GM23338 (cell line): ENCODE results near the gene DFFA. TPM values are rescaled to one million over a fixed set of nuclear protein-coding genes. Genes with fewer than 3 reads are reported as not detected.

Source experiments
- ATAC-seq: fragments of 200-7000 bp; cut with Tn5 transposase; 3 replicates; pipeline ENCODE4 v1.9.1; 2020
- DNase-seq: peaks from one replicate; pipeline ENCODE4 v3.0.0-alpha.2; 2015; ENCODE audit warnings: low spot score
- H2AFZ ChIP-seq: fragments of 200-600 bp; sonication (generic); 2 replicates; pipeline ENCODE4 v1.8.0; 2016; ENCODE audit warnings: antibody characterized with exemption, mild to moderate bottlenecking, moderate library complexity
- H3F3A ChIP-seq: fragments of 200-600 bp; sonication (generic); replicated peaks from 2 replicates; pipeline ENCODE4 v1.8.0; 2017; ENCODE audit warnings: antibody characterized with exemption, mixed run types, low read depth
- H3K27ac ChIP-seq: fragments of 200-600 bp; sonication (generic); 2 replicates; pipeline ENCODE4 v1.6.1; 2016; ENCODE audit warnings: low read depth
- H3K27me3 ChIP-seq: fragments of 200-600 bp; sonication (generic); 2 replicates; pipeline ENCODE4 v1.8.0; 2016; ENCODE audit warnings: mild to moderate bottlenecking, mixed run types, moderate library complexity; ENCODE audit not compliant: insufficient read depth
- H3K36me3 ChIP-seq: fragments of 200-600 bp; sonication (generic); 2 replicates; pipeline ENCODE4 v1.8.0; 2016; ENCODE audit warnings: mild to moderate bottlenecking; ENCODE audit not compliant: insufficient read depth
- H3K4me1 ChIP-seq: fragments of 200-600 bp; sonication (generic); 2 replicates; pipeline ENCODE4 v1.8.0; 2016; ENCODE audit warnings: mild to moderate bottlenecking, moderate library complexity; ENCODE audit not compliant: insufficient read depth
- H3K4me2 ChIP-seq: fragments of 200-600 bp; sonication (generic); 2 replicates; pipeline ENCODE4 v1.7.1; 2017; ENCODE audit warnings: mixed run types
- H3K4me3 ChIP-seq: fragments of 200-600 bp; sonication (generic); 2 replicates; pipeline ENCODE4 v1.6.1; 2016; ENCODE audit warnings: mixed run types
- H3K79me2 ChIP-seq: fragments of 200-600 bp; sonication (generic); replicated peaks from 2 replicates; pipeline ENCODE4 v1.8.0; 2017; ENCODE audit warnings: mild to moderate bottlenecking; ENCODE audit not compliant: insufficient read depth
- H3K9me2 ChIP-seq: fragments of 200-600 bp; sonication (generic); 2 replicates; pipeline ENCODE4 v1.8.0; 2017; ENCODE audit not compliant: insufficient read depth
- H4K20me1 ChIP-seq: fragments of 200-600 bp; sonication (generic); replicated peaks from 2 replicates; pipeline ENCODE4 v1.8.0; 2017; ENCODE audit warnings: mild to moderate bottlenecking; ENCODE audit not compliant: insufficient read depth
- H3K27ac Mint-ChIP-seq: 2 replicates; pipeline ENCODE4 v1.8.0; 2020; ENCODE audit warnings: inconsistent platforms, mild to moderate bottlenecking, moderate library complexity, mixed read lengths
- H3K27me3 Mint-ChIP-seq: 3 replicates; pipeline ENCODE4 v1.8.0; 2022; ENCODE audit warnings: low read depth, mild to moderate bottlenecking, moderate library complexity, mixed read lengths, inconsistent platforms; ENCODE audit not compliant: insufficient read depth, poor library complexity
- H3K36me3 Mint-ChIP-seq: 3 replicates; pipeline ENCODE4 v1.8.0; 2021; ENCODE audit warnings: low read depth, mild to moderate bottlenecking, inconsistent platforms, moderate library complexity, mixed read lengths
- H3K4me1 Mint-ChIP-seq: 3 replicates; pipeline ENCODE4 v1.8.0; 2020; ENCODE audit warnings: mild to moderate bottlenecking, inconsistent platforms, mixed read lengths
- H3K4me3 Mint-ChIP-seq: 3 replicates; pipeline ENCODE4 v1.8.0; 2021; ENCODE audit warnings: moderate library complexity, mild to moderate bottlenecking, inconsistent platforms, mixed read lengths
- H3K9me3 Mint-ChIP-seq: 3 replicates; pipeline ENCODE4 v1.8.0; 2020; ENCODE audit warnings: moderate library complexity, mild to moderate bottlenecking, inconsistent platforms, mixed read lengths
- CREB1 ChIP-seq: fragments of 250-450 bp; sonication (Bioruptor Pico); IDR thresholded peaks from 2 replicates; pipeline ENCODE4 v1.5.0; 2020; ENCODE audit warnings: low read depth, mild to moderate bottlenecking, moderate library complexity
- ETS1 ChIP-seq: IDR thresholded peaks from 2 replicates; pipeline ENCODE4 v1.6.1; 2016; ENCODE audit warnings: antibody characterized with exemption
- EZH2 ChIP-seq: fragments of 200-600 bp; sonication (generic); IDR thresholded peaks from one replicate; pipeline ENCODE4 v1.8.0; 2017; ENCODE audit warnings: antibody characterized with exemption, mild to moderate bottlenecking, low read depth; ENCODE audit not compliant: unreplicated experiment
- EZH2phosphoT487 ChIP-seq: fragments of 200-600 bp; sonication (generic); IDR thresholded peaks from one replicate; pipeline ENCODE4 v1.8.1; 2018; ENCODE audit warnings: antibody characterized with exemption; ENCODE audit not compliant: unreplicated experiment
- JUNB ChIP-seq: IDR thresholded peaks from one replicate; pipeline ENCODE4 v1.6.1; 2016; ENCODE audit warnings: antibody characterized with exemption; ENCODE audit not compliant: unreplicated experiment
- NANOG ChIP-seq: IDR thresholded peaks from 2 replicates; pipeline ENCODE4 v1.6.1; 2016; ENCODE audit warnings: antibody characterized with exemption, borderline replicate concordance
- POLR2AphosphoS5 ChIP-seq: IDR thresholded peaks from 2 replicates; pipeline ENCODE4 v1.6.1; 2016; ENCODE audit warnings: antibody characterized with exemption, low read depth
- REST ChIP-seq: IDR thresholded peaks from one replicate; pipeline ENCODE4 v1.6.1; 2018; ENCODE audit warnings: antibody characterized with exemption; ENCODE audit not compliant: unreplicated experiment
- STAT1 ChIP-seq: IDR thresholded peaks from one replicate; pipeline ENCODE4 v1.6.1; 2016; ENCODE audit warnings: antibody characterized with exemption; ENCODE audit not compliant: unreplicated experiment
- ZNF114 ChIP-seq: fragments of 250-450 bp; sonication (Bioruptor Pico); IDR thresholded peaks from 2 replicates; pipeline ENCODE4 v1.5.0; 2020; ENCODE audit warnings: mild to moderate bottlenecking, moderate library complexity
- ZNF331 ChIP-seq: fragments of 250-450 bp; sonication (Bioruptor Pico); IDR thresholded peaks from 2 replicates; pipeline ENCODE4 v1.5.0; 2020; ENCODE audit warnings: low read depth, mild to moderate bottlenecking, moderate library complexity
- polyA plus RNA-seq: library from polyadenylated mRNA; unstranded; fragments of >200 nt; fragmentation: Nextera tagmentation; extraction: Ambion mirVana; gene quantifications from 2 replicates; pipeline ENCODE4 v1.2.1, GENCODE V29; 2016
- total RNA-seq: library from RNA; depleted of rRNA; stranded (reverse); fragments of >200 nt; shearing (Covaris generic); gene quantifications from 2 replicates; pipeline ENCODE4 v1.2.3, GENCODE V29; 2014
- TF ChIP-seq, protein P1 (sequence below), 2 experiments: fragments of 200-600 bp in 1 of 2; sonication (generic) in 1 of 2; conservative IDR thresholded peaks; 2 replicates each; pipeline versions ENCODE4 v1.5.1 to v1.6.1; 2016 to 2017; ENCODE audit warnings: antibody characterized with exemption in 2 of 2, low read depth in 2 of 2, mild to moderate bottlenecking in 2 of 2, moderate library complexity in 1 of 2
- TF ChIP-seq, protein P2 (sequence below): fragments of 250-450 bp; sonication (Bioruptor Pico); IDR thresholded peaks from 2 replicates; pipeline ENCODE4 v1.5.0; 2020; ENCODE audit warnings: mild to moderate bottlenecking, moderate library complexity

DFFA gene
- total and polyA plus RNA-seq, 2 experiments from 2014 or later: 65.2 to 82.0 TPM

- Mint-ChIP-seq H3K4me3 (no peak overlapping the region), H3K36me3 (no peaks in the 10 kb centered on the region), H3K4me1 (peaks cover 13% of the 10 kb centered on the region), H3K9me3 (no peaks in the 10 kb centered on the region), H3K27ac (no peak overlapping the region), H3K27me3 (peaks cover 3% of the 10 kb centered on the region)
- ATAC-seq: no peak
- no peaks in the 10 kb centered on the region for H3K9me2 ChIP-seq
- no peak for DNase-seq
- H4K20me1 ChIP-seq: peaks cover 21% of the 10 kb centered on the region
- no peak overlapping the region for H3K4me3 ChIP-seq
- H3K36me3 ChIP-seq: no peaks in the 10 kb centered on the region
- peaks cover 11% of the 10 kb centered on the region for H3K4me1 ChIP-seq
- TF ChIP-seq, protein P1, sequence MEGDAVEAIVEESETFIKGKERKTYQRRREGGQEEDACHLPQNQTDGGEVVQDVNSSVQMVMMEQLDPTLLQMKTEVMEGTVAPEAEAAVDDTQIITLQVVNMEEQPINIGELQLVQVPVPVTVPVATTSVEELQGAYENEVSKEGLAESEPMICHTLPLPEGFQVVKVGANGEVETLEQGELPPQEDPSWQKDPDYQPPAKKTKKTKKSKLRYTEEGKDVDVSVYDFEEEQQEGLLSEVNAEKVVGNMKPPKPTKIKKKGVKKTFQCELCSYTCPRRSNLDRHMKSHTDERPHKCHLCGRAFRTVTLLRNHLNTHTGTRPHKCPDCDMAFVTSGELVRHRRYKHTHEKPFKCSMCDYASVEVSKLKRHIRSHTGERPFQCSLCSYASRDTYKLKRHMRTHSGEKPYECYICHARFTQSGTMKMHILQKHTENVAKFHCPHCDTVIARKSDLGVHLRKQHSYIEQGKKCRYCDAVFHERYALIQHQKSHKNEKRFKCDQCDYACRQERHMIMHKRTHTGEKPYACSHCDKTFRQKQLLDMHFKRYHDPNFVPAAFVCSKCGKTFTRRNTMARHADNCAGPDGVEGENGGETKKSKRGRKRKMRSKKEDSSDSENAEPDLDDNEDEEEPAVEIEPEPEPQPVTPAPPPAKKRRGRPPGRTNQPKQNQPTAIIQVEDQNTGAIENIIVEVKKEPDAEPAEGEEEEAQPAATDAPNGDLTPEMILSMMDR (conservative IDR thresholded peaks at IDR 0.05; ENCODE audit: low read depth in 2 of 2): no peak
- no peak for TF ChIP-seq ZNF114 (CRISPR knock-in tag)
- TF ChIP-seq REST: no peak
- no peak for TF ChIP-seq CREB1 (CRISPR knock-in tag)
- TF ChIP-seq STAT1: no peak
- TF ChIP-seq, protein P2, sequence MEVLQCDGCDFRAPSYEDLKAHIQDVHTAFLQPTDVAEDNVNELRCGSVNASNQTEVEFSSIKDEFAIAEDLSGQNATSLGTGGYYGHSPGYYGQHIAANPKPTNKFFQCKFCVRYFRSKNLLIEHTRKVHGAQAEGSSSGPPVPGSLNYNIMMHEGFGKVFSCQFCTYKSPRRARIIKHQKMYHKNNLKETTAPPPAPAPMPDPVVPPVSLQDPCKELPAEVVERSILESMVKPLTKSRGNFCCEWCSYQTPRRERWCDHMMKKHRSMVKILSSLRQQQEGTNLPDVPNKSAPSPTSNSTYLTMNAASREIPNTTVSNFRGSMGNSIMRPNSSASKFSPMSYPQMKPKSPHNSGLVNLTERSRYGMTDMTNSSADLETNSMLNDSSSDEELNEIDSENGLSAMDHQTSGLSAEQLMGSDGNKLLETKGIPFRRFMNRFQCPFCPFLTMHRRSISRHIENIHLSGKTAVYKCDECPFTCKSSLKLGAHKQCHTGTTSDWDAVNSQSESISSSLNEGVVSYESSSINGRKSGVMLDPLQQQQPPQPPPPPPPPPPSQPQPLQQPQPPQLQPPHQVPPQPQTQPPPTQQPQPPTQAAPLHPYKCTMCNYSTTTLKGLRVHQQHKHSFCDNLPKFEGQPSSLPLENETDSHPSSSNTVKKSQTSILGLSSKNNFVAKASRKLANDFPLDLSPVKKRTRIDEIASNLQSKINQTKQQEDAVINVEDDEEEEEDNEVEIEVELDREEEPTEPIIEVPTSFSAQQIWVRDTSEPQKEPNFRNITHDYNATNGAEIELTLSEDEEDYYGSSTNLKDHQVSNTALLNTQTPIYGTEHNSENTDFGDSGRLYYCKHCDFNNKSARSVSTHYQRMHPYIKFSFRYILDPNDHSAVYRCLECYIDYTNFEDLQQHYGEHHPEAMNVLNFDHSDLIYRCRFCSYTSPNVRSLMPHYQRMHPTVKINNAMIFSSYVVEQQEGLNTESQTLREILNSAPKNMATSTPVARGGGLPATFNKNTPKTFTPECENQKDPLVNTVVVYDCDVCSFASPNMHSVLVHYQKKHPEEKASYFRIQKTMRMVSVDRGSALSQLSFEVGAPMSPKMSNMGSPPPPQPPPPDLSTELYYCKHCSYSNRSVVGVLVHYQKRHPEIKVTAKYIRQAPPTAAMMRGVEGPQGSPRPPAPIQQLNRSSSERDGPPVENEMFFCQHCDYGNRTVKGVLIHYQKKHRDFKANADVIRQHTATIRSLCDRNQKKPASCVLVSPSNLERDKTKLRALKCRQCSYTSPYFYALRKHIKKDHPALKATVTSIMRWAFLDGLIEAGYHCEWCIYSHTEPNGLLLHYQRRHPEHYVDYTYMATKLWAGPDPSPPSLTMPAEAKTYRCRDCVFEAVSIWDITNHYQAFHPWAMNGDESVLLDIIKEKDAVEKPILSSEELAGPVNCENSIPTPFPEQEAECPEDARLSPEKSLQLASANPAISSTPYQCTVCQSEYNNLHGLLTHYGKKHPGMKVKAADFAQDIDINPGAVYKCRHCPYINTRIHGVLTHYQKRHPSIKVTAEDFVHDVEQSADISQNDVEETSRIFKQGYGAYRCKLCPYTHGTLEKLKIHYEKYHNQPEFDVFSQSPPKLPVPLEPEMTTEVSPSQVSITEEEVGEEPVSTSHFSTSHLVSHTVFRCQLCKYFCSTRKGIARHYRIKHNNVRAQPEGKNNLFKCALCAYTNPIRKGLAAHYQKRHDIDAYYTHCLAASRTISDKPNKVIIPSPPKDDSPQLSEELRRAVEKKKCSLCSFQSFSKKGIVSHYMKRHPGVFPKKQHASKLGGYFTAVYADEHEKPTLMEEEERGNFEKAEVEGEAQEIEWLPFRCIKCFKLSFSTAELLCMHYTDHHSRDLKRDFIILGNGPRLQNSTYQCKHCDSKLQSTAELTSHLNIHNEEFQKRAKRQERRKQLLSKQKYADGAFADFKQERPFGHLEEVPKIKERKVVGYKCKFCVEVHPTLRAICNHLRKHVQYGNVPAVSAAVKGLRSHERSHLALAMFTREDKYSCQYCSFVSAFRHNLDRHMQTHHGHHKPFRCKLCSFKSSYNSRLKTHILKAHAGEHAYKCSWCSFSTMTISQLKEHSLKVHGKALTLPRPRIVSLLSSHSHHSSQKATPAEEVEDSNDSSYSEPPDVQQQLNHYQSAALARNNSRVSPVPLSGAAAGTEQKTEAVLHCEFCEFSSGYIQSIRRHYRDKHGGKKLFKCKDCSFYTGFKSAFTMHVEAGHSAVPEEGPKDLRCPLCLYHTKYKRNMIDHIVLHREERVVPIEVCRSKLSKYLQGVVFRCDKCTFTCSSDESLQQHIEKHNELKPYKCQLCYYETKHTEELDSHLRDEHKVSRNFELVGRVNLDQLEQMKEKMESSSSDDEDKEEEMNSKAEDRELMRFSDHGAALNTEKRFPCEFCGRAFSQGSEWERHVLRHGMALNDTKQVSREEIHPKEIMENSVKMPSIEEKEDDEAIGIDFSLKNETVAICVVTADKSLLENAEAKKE (CRISPR knock-in tag): no peak
- TF ChIP-seq JUNB: no peak
- TF ChIP-seq ZNF331 (CRISPR knock-in tag): no peak
- no peak for TF ChIP-seq POLR2AphosphoS5
- TF ChIP-seq NANOG: no peak
- no peak for TF ChIP-seq ETS1
- TF ChIP-seq EZH2phosphoT487: no peak
- no peak for TF ChIP-seq EZH2
- peaks cover 11% of the 10 kb centered on the region for H3F3A ChIP-seq
- H3K27me3 ChIP-seq: no peaks in the 10 kb centered on the region
- no peak overlapping the region for H2AFZ ChIP-seq
- no peak overlapping the region for H3K27ac ChIP-seq
- peaks cover 90% of the 10 kb centered on the region for H3K79me2 ChIP-seq
- H3K4me2 ChIP-seq: no peak overlapping the region
Measured at GRCh38 chr1:10479296-10479695, 7.0 kb upstream of the DFFA start.
